Stomach (tissue), 4 donors: ENCODE data around the gene PIEZO2.

Experiments
- EP300 ChIP-seq: sonication (generic); formaldehyde crosslinking; IDR thresholded peaks from one replicate; pipeline ENCODE4 v1.6.1; 2017; ENCODE audit warnings: antibody characterized with exemption
- POLR2A ChIP-seq, 4 donors: fragments of 450-650 bp; IDR thresholded peaks; one replicate each; pipeline ENCODE4 v1.6.1; 2016; ENCODE audit warnings: antibody characterized with exemption in 4 of 4, control low read depth in 2 of 4, mild to moderate bottlenecking in 1 of 4, moderate library complexity in 1 of 4
- POLR2AphosphoS5 ChIP-seq, 3 donors: sonication (generic); formaldehyde crosslinking; IDR thresholded peaks; one replicate each; pipeline ENCODE4 v1.6.1; 2016; ENCODE audit warnings: antibody characterized with exemption in 3 of 3
- TF ChIP-seq, protein P1 (sequence below), 7 experiments: fragments of 450-650 bp in 4 of 7; fragments of 200-600 bp in 3 of 7; sonication (generic) in 3 of 7; IDR thresholded peaks; one replicate each; pipeline ENCODE4 v1.5.1; 2016 to 2019; ENCODE audit warnings: antibody characterized with exemption in 7 of 7, control low read depth in 2 of 7, mild to moderate bottlenecking in 1 of 7

DNA sequence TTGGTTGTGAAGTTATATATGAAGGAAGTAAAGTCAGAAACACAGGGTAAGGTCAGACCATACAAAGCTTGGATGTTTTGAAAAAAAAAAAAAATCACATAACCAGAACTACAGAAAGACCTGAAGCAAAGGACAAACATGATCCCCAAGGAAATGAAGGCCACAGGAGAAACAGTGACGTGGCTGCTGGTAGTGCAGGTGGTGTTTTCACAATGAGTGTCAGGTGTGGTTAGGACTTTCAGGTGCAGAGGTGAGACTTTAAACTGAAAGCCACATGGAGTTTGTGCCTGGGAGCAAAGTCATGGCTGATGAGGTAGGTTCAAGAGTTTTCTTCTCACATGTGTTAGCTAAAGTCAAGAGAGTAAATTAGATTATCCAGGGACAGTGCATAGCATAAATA, 270.7 kb downstream of the PIEZO2 start:
- TF ChIP-seq, protein P1, sequence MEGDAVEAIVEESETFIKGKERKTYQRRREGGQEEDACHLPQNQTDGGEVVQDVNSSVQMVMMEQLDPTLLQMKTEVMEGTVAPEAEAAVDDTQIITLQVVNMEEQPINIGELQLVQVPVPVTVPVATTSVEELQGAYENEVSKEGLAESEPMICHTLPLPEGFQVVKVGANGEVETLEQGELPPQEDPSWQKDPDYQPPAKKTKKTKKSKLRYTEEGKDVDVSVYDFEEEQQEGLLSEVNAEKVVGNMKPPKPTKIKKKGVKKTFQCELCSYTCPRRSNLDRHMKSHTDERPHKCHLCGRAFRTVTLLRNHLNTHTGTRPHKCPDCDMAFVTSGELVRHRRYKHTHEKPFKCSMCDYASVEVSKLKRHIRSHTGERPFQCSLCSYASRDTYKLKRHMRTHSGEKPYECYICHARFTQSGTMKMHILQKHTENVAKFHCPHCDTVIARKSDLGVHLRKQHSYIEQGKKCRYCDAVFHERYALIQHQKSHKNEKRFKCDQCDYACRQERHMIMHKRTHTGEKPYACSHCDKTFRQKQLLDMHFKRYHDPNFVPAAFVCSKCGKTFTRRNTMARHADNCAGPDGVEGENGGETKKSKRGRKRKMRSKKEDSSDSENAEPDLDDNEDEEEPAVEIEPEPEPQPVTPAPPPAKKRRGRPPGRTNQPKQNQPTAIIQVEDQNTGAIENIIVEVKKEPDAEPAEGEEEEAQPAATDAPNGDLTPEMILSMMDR (IDR thresholded peaks at IDR 0.05): no peak
- no peak for TF ChIP-seq EP300
- TF ChIP-seq POLR2A (IDR thresholded peaks at IDR 0.05): no peak
- TF ChIP-seq POLR2AphosphoS5 (IDR thresholded peaks at IDR 0.05): no peak
